ENCODE measurements around the gene ADAMTS19. TPM values are rescaled to one million over a fixed set of nuclear protein-coding genes. Genes with fewer than 3 reads are reported as not detected.

ADAMTS19 gene
- polyA plus RNA-seq, 3 donors: not detected

GRCh38 chr5:129481161-129481560, 21.1 kb downstream of the ADAMTS19 start:
- Histone ChIP-seq H3K4me3 (replicated peaks in 1 of 3; ENCODE audit: low read depth in 2 of 3, low read length in 3 of 3) (no peak overlapping the region), H3K27ac (ENCODE audit: low read depth in 1 of 2, low read length in 2 of 2) (no peak overlapping the region), H3K79me2 (ENCODE audit: insufficient read depth, low read length) (no peaks in the 10 kb centered on the region), H3K36me3 (replicated peaks in 1 of 2; ENCODE audit: control insufficient read depth in 1 of 2, insufficient read depth in 2 of 2, low read length in 2 of 2) (no peaks in the 10 kb centered on the region), H3K4me1 (ENCODE audit: control insufficient read depth in 1 of 2, insufficient read depth in 2 of 2, low read length in 2 of 2) (no peaks in the 10 kb centered on the region), H3K9me3 (replicated peaks in 1 of 2; ENCODE audit: control insufficient read depth in 1 of 2, insufficient read depth in 1 of 2, low read length in 2 of 2) (no peaks in the 10 kb centered on the region), H3K4me2 (replicated peaks; ENCODE audit: extremely low read depth, low read length, poor library complexity, severe bottlenecking) (no peak overlapping the region), H2AFZ (ENCODE audit: insufficient read depth, low read depth, low read length, poor library complexity, severe bottlenecking) (no peak overlapping the region), H3K9ac (ENCODE audit: insufficient read depth, low read length, poor library complexity, severe bottlenecking) (no peak overlapping the region), H4K20me1 (ENCODE audit: insufficient read depth, low read length) (no peaks in the 10 kb centered on the region), H3K27me3 (ENCODE audit: control insufficient read depth in 2 of 2, insufficient read depth in 2 of 2, low read length in 2 of 2) (no peaks in the 10 kb centered on the region)
- Mint-ChIP-seq H3K4me3 (no peak overlapping the region), H3K9me3 (peaks cover 0 to 2% (median 0%) of the 10 kb centered on the region in 7 donors), H3K4me1 (no peaks in the 10 kb centered on the region), H3K36me3 (no peaks in the 10 kb centered on the region), H3K27me3 (ENCODE audit: low read depth in 3 of 3) (peaks cover 0 to 3% (median 0%) of the 10 kb centered on the region in 3 donors), H3K27ac (no peak overlapping the region)
- TF ChIP-seq, protein P1, sequence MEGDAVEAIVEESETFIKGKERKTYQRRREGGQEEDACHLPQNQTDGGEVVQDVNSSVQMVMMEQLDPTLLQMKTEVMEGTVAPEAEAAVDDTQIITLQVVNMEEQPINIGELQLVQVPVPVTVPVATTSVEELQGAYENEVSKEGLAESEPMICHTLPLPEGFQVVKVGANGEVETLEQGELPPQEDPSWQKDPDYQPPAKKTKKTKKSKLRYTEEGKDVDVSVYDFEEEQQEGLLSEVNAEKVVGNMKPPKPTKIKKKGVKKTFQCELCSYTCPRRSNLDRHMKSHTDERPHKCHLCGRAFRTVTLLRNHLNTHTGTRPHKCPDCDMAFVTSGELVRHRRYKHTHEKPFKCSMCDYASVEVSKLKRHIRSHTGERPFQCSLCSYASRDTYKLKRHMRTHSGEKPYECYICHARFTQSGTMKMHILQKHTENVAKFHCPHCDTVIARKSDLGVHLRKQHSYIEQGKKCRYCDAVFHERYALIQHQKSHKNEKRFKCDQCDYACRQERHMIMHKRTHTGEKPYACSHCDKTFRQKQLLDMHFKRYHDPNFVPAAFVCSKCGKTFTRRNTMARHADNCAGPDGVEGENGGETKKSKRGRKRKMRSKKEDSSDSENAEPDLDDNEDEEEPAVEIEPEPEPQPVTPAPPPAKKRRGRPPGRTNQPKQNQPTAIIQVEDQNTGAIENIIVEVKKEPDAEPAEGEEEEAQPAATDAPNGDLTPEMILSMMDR (IDR thresholded peaks at IDR 0.05): no peak
- WGBS (ENCODE audit: insufficient coverage): no CpG with 5 or more reads among the region's 3 CpGs
- no peak for DNase-seq
- intact Hi-C loops (cut with micrococcal nuclease): no loop called here

DNA sequence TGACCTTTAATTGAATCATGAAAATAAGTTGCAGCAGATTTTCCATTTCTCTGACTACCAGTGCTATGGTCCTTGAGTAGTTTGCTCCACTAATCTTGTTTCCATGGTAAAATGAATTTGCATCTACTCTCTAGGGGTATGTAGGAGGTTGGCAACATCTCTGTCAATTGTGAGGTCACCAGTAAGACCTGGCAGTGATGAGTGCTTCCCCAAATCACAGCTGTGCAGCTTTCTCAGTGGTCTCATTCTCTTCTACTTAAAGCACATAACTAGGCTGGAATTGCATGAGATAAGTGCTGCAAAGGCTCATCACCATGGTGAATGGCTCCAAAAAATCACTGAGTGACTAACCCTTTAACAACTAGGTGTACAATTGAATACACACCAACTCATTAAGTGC, 36.3 kb downstream of the ADAMTS19 start:
- Mint-ChIP-seq H3K4me3 (no peak overlapping the region), H3K4me1 (no peaks in the 10 kb centered on the region), H3K27ac (no peak overlapping the region), H3K9me3 (peaks cover 0 to 2% (median 0%) of the 10 kb centered on the region in 7 donors), H3K27me3 (ENCODE audit: low read depth in 3 of 3) (peaks cover 0 to 2% (median 0%) of the 10 kb centered on the region in 3 donors), H3K36me3 (no peaks in the 10 kb centered on the region)
- no peak overlapping the region for H2AFZ ChIP-seq (ENCODE audit: insufficient read depth, low read depth, low read length, poor library complexity, severe bottlenecking)
- no peak overlapping the region for H3K4me3 ChIP-seq (replicated peaks in 1 of 3; ENCODE audit: low read depth in 2 of 3, low read length in 3 of 3)
- no peak overlapping the region for H3K9ac ChIP-seq (ENCODE audit: insufficient read depth, low read length, poor library complexity, severe bottlenecking)
- no peaks in the 10 kb centered on the region for H4K20me1 ChIP-seq (ENCODE audit: insufficient read depth, low read length)
- H3K4me1 ChIP-seq (ENCODE audit: control insufficient read depth in 1 of 2, insufficient read depth in 2 of 2, low read length in 2 of 2): no peaks in the 10 kb centered on the region
- no peaks in the 10 kb centered on the region for H3K79me2 ChIP-seq (ENCODE audit: insufficient read depth, low read length)
- intact Hi-C loops (cut with micrococcal nuclease): no loop called here
- H3K9me3 ChIP-seq (replicated peaks in 1 of 2; ENCODE audit: control insufficient read depth in 1 of 2, insufficient read depth in 1 of 2, low read length in 2 of 2): no peaks in the 10 kb centered on the region
- no peaks in the 10 kb centered on the region for H3K27me3 ChIP-seq (ENCODE audit: control insufficient read depth in 2 of 2, insufficient read depth in 2 of 2, low read length in 2 of 2)
- H3K27ac ChIP-seq (ENCODE audit: low read depth in 1 of 2, low read length in 2 of 2): no peak overlapping the region
- DNase-seq: no peak
- no peak overlapping the region for H3K4me2 ChIP-seq (replicated peaks; ENCODE audit: extremely low read depth, low read length, poor library complexity, severe bottlenecking)
- no peaks in the 10 kb centered on the region for H3K36me3 ChIP-seq (replicated peaks in 1 of 2; ENCODE audit: control insufficient read depth in 1 of 2, insufficient read depth in 2 of 2, low read length in 2 of 2)
- TF ChIP-seq, protein P1 (IDR thresholded peaks at IDR 0.05): no peak

Measured in CD14-positive monocyte (primary cell).